22Rv1 (cell line): ENCODE measurements around the gene CCDC85B.

Source experiments
- H3K27ac ChIP-seq: fragments of 450-650 bp; 2 replicates; pipeline ENCODE4 v1.5.1; 2017
- ZFX ChIP-seq: fragments of 450-650 bp; IDR thresholded peaks from 2 replicates; pipeline ENCODE4 v1.6.1; 2017; ENCODE audit warnings: antibody characterized with exemption, borderline replicate concordance
- TF ChIP-seq, protein P1 (sequence below): fragments of 450-650 bp; IDR thresholded peaks from 2 replicates; pipeline ENCODE4 v1.5.1; 2017; ENCODE audit warnings: mild to moderate bottlenecking

CCDC85B gene

GRCh38 chr11:65867284-65868071 lies 23.0 kb upstream of the CCDC85B start:
- H3K27ac ChIP-seq = peak overlapping the region; percentile 23
- no peak for TF ChIP-seq ZFX
- TF ChIP-seq, protein P1, sequence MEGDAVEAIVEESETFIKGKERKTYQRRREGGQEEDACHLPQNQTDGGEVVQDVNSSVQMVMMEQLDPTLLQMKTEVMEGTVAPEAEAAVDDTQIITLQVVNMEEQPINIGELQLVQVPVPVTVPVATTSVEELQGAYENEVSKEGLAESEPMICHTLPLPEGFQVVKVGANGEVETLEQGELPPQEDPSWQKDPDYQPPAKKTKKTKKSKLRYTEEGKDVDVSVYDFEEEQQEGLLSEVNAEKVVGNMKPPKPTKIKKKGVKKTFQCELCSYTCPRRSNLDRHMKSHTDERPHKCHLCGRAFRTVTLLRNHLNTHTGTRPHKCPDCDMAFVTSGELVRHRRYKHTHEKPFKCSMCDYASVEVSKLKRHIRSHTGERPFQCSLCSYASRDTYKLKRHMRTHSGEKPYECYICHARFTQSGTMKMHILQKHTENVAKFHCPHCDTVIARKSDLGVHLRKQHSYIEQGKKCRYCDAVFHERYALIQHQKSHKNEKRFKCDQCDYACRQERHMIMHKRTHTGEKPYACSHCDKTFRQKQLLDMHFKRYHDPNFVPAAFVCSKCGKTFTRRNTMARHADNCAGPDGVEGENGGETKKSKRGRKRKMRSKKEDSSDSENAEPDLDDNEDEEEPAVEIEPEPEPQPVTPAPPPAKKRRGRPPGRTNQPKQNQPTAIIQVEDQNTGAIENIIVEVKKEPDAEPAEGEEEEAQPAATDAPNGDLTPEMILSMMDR = no peak

DNA sequence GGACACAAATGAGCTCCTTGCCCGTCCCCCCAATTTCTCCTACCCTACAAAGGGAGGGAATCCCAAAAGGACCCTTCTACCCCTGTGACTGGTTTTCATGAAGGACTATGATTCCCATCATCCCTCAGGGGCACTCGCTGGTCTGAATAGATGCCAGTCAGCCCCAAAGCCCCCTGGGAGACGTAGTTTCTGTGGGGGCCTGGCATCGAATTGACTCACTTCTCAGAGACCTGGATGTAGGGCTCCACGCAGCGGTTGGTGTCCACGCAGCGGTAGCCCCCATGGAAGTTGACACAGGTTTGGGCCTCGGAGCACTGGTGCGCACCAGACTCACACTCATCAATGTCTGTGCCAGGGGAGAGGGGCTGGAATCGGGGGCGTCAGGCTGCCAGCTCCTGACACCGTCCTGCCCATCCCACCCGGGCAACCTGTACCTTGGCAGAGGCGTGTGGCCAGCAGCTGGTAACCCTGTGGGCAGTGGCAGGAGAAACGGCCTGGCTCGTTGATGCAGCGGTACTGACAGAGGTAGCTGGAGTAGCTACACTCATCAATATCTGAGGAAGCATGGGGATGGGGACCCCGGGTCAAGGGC lies 22.3 kb upstream of the CCDC85B start:
- no peak overlapping the region; the same call in 1 of the 2 replicates for H3K27ac ChIP-seq
- TF ChIP-seq, protein P1 = no peak
- TF ChIP-seq ZFX = no peak

GRCh38 chr11:65868907-65869306 lies 21.6 kb upstream of the CCDC85B start:
- no peak overlapping the region for H3K27ac ChIP-seq
- no peak for TF ChIP-seq ZFX

- no peak overlapping the region for H3K27ac ChIP-seq
- TF ChIP-seq ZFX = no peak
- TF ChIP-seq, protein P1 = no peak
Observed at GRCh38 chr11:65869643-65870306, 20.7 kb upstream of the CCDC85B start.

DNA sequence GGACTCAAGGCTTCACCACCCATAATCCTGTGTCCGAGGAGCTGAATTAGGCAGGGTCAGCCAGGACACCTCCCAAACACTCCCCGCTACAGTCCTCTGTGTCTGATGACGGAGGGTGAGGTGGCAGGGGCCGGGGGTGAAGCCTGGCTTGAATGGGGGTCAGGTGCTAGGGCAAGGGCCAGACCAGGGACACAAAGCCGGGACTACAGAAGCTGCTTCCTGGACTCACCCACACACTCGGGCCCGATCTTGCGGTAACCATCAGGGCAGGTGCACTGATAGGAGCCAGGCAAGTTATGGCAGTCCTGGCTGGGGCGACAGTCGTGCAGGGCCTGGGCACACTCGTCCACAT lies 20.2 kb upstream of the CCDC85B start:
- no peak overlapping the region for H3K27ac ChIP-seq
- no peak for TF ChIP-seq ZFX
- TF ChIP-seq, protein P1 = no peak

GRCh38 chr11:65870706-65871681 lies 19.5 kb upstream of the CCDC85B start:
- no peak overlapping the region for H3K27ac ChIP-seq
- TF ChIP-seq, protein P1 = no peak

DNA sequence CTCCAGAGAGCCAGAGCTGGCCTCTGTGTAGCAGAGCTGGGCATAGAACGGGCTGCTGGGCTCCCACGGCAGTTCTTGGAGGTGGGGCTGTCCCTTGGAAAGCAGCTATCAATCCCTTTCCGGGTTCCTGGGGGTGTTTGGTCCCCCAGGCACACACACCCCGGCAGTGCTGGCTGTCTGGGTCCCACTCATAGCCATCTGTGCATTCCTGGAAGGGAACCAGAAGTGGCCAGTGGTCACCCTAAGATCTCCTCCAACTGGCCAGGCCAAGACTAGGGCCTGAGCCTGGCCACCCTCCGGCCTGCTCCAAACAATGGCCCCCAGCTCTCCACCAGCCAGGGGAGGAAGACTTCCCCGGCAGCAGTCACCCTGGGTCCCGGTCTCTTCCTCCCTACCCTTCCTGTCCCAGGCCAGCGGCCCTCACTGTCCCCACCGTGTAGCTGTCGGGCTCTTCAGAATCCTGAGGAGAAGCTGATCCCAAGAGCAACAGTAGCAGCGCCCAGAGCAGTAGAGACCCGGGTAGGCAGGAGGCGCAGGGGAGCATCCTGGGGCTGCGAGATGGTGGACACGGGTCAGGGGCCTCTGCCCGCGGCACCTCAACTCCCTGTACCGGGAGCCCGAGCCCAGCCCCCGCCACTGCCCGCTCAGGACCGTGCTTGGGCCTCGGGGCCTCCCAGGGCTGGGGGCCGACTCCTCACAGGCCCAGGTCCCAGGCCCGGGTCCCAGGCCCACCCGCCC lies 18.5 kb upstream of the CCDC85B start:
- TF ChIP-seq ZFX = no peak
- TF ChIP-seq, protein P1 = no peak
- H3K27ac ChIP-seq = no peak overlapping the region
